IMR-90 (cell line): ENCODE results near the gene RAI2. TPM values are rescaled to one million over a fixed set of nuclear protein-coding genes. Genes with fewer than 3 reads are reported as not detected.

ENCODE experiments used
- ATAC-seq: fragments of 200-7000 bp; cut with Tn5 transposase; 2 replicates; pipeline ENCODE4 v1.9.1; 2020; ENCODE audit warnings: low read depth, mild to moderate bottlenecking, moderate library complexity
- BruUV-seq: library from RNA; stranded (reverse); fragments of 400-500 nt; replicated peaks from 2 replicates; lab custom pipeline; 2021; lab: Mats Ljungman, UMichigan
- CTCF ChIA-PET: fragments of 300-600 bp; formaldehyde crosslinking; extraction: SDS; loops from one replicate; lab custom pipeline; 2021; ENCODE audit warnings: antibody characterized with exemption; lab: Yijun Ruan, JAX
- POLR2A ChIA-PET: fragments of 300-600 bp; sonication (Branson Sonifier 250); formaldehyde crosslinking; loops from one replicate; lab custom pipeline; 2022; ENCODE audit warnings: antibody characterized with exemption; ENCODE audit not compliant: unreplicated experiment; lab: Charles Lee
- DNase-seq: peaks from one replicate; pipeline ENCODE4 v3.0.0; 2013
- H2AFZ ChIP-seq: replicated peaks from 2 replicates; pipeline ENCODE3; 2013; ENCODE audit warnings: low read length, mild to moderate bottlenecking; ENCODE audit not compliant: poor library complexity
- H2AK5ac ChIP-seq: 2 replicates; pipeline ENCODE4 v1.6.1; 2013; ENCODE audit warnings: low read depth, low read length, inconsistent platforms
- H2AK9ac ChIP-seq: replicated peaks from 2 replicates; pipeline ENCODE3; 2013; ENCODE audit warnings: mild to moderate bottlenecking, low read depth, low read length, moderate library complexity; ENCODE audit not compliant: poor library complexity
- H2BK120ac ChIP-seq: 2 replicates; pipeline ENCODE4 v1.6.1; 2013; ENCODE audit warnings: low read depth, low read length, inconsistent platforms
- H2BK15ac ChIP-seq: 3 replicates; pipeline ENCODE4 v1.6.1; 2013; ENCODE audit warnings: low read depth, low read length, inconsistent platforms
- H2BK20ac ChIP-seq: 2 replicates; pipeline ENCODE4 v1.6.1; 2013; ENCODE audit warnings: low read depth, mild to moderate bottlenecking, inconsistent platforms, low read length, moderate library complexity
- H2BK5ac ChIP-seq: 2 replicates; pipeline ENCODE4 v1.6.1; 2013; ENCODE audit warnings: mild to moderate bottlenecking, low read depth, low read length, inconsistent platforms; ENCODE audit not compliant: poor library complexity, severe bottlenecking
- H3K14ac ChIP-seq: replicated peaks from 2 replicates; pipeline ENCODE4 v1.6.1; 2013; ENCODE audit warnings: low read depth, low read length, inconsistent platforms
- H3K18ac ChIP-seq: 2 replicates; pipeline ENCODE4 v1.6.1; 2013; ENCODE audit warnings: low read depth, low read length, control low read depth
- H3K23ac ChIP-seq: 2 replicates; pipeline ENCODE4 v1.6.1; 2013; ENCODE audit warnings: low read depth, low read length, inconsistent platforms
- H3K27ac ChIP-seq: 2 replicates; pipeline ENCODE4 v1.5.1; 2013; ENCODE audit warnings: mild to moderate bottlenecking, control low read depth, low read length; ENCODE audit not compliant: insufficient read depth
- H3K27me3 ChIP-seq: 2 replicates; pipeline ENCODE4 v1.6.1; 2013; ENCODE audit warnings: low read length; ENCODE audit not compliant: control insufficient read depth, insufficient read depth
- H3K36me3 ChIP-seq: 2 replicates; pipeline ENCODE4 v1.6.1; 2013; ENCODE audit warnings: low read length, mixed read lengths; ENCODE audit not compliant: control insufficient read depth, insufficient read depth
- H3K4ac ChIP-seq: 2 replicates; pipeline ENCODE4 v1.6.1; 2013; ENCODE audit warnings: low read depth, low read length, inconsistent platforms
- H3K4me1 ChIP-seq: 2 replicates; pipeline ENCODE4 v1.6.1; 2013; ENCODE audit warnings: low read length, mixed read lengths; ENCODE audit not compliant: control insufficient read depth, insufficient read depth
- H3K4me2 ChIP-seq: 2 replicates; pipeline ENCODE4 v1.6.1; 2013; ENCODE audit warnings: low read depth, mild to moderate bottlenecking, control low read depth, low read length, moderate library complexity
- H3K4me3 ChIP-seq: 2 replicates; pipeline ENCODE4 v1.5.1; 2013; ENCODE audit warnings: low read depth, mild to moderate bottlenecking, control low read depth, low read length, moderate library complexity; ENCODE audit not compliant: insufficient read depth
- H3K56ac ChIP-seq: 2 replicates; pipeline ENCODE4 v1.6.1; 2013; ENCODE audit warnings: low read length, inconsistent platforms; ENCODE audit not compliant: insufficient read depth; ENCODE audit errors: extremely low read depth
- H3K79me1 ChIP-seq, 2 experiments: 2 replicates each; pipeline ENCODE4 v1.6.1; 2013; ENCODE audit warnings: low read length in 2 of 2, inconsistent platforms in 1 of 2, low read depth in 1 of 2
- H3K9ac ChIP-seq: 2 replicates; pipeline ENCODE4 v1.6.1; 2013; ENCODE audit warnings: low read depth, low read length, control low read depth
- H3K9me1 ChIP-seq: 2 replicates; pipeline ENCODE4 v1.6.1; 2013; ENCODE audit warnings: low read length, inconsistent platforms; ENCODE audit not compliant: insufficient read depth
- H3K9me3 ChIP-seq: 2 replicates; pipeline ENCODE4 v1.6.1; 2013; ENCODE audit warnings: low read length; ENCODE audit not compliant: control insufficient read depth, insufficient read depth
- H4K20me1 ChIP-seq: 2 replicates; pipeline ENCODE4 v1.6.1; 2013; ENCODE audit warnings: low read length, inconsistent platforms; ENCODE audit not compliant: insufficient read depth
- H4K5ac ChIP-seq: 2 replicates; pipeline ENCODE4 v1.6.1; 2013; ENCODE audit warnings: mild to moderate bottlenecking, low read depth, low read length, control low read depth
- H4K8ac ChIP-seq, 2 experiments: 2 replicates each; pipeline ENCODE4 v1.6.1; 2013; ENCODE audit warnings: low read depth in 2 of 2, low read length in 2 of 2, control low read depth in 1 of 2, inconsistent platforms in 1 of 2
- H4K91ac ChIP-seq: 2 replicates; pipeline ENCODE4 v1.6.1; 2013; ENCODE audit warnings: low read depth, low read length, inconsistent platforms; ENCODE audit not compliant: insufficient read depth
- BHLHE40 ChIP-seq: fragments of 150-350 bp; IDR thresholded peaks from 2 replicates; pipeline ENCODE4 v1.6.1; 2016; ENCODE audit warnings: mild to moderate bottlenecking, low read depth, low read length
- CEBPB ChIP-seq: IDR thresholded peaks from 2 replicates; pipeline ENCODE4 v1.6.1; 2012; ENCODE audit warnings: low read depth, low read length, improper control_type of control experiment
- CHD1 ChIP-seq: IDR thresholded peaks from 2 replicates; pipeline ENCODE4 v1.6.1; 2012; ENCODE audit warnings: low read depth, low read length, improper control_type of control experiment
- CTCF ChIP-seq: conservative IDR thresholded peaks from 2 replicates; pipeline ENCODE4 v1.5.1; 2012; ENCODE audit warnings: mild to moderate bottlenecking, low read depth, low read length, improper control_type of control experiment
- FOS ChIP-seq: fragments of 150-350 bp; IDR thresholded peaks from 2 replicates; pipeline ENCODE4 v1.6.1; 2016; ENCODE audit warnings: low read depth, low read length
- MAFK ChIP-seq: IDR thresholded peaks from 2 replicates; pipeline ENCODE4 v1.6.1; 2012; ENCODE audit warnings: low read depth, low read length, improper control_type of control experiment
- MAZ ChIP-seq: IDR thresholded peaks from 2 replicates; pipeline ENCODE4 v1.6.1; 2012; ENCODE audit warnings: low read depth, mild to moderate bottlenecking, low read length, improper control_type of control experiment, moderate library complexity, borderline replicate concordance
- MXI1 ChIP-seq: IDR thresholded peaks from 2 replicates; pipeline ENCODE4 v1.6.1; 2012; ENCODE audit warnings: low read depth, mild to moderate bottlenecking, low read length, moderate library complexity, borderline replicate concordance
- NFE2L2 ChIP-seq: fragments of 150-350 bp; IDR thresholded peaks from 2 replicates; pipeline ENCODE4 v1.6.1; 2016; ENCODE audit warnings: low read depth, mild to moderate bottlenecking, low read length
- POLR2A ChIP-seq: IDR thresholded peaks from 2 replicates; pipeline ENCODE4 v1.6.1; 2012; ENCODE audit warnings: mild to moderate bottlenecking, low read depth, low read length
- RAD21 ChIP-seq: IDR thresholded peaks from 2 replicates; pipeline ENCODE4 v1.6.1; 2012; ENCODE audit warnings: low read length, improper control_type of control experiment
- RCOR1 ChIP-seq: IDR thresholded peaks from 2 replicates; pipeline ENCODE4 v1.6.1; 2012; ENCODE audit warnings: mild to moderate bottlenecking, low read length, improper control_type of control experiment; ENCODE audit not compliant: insufficient replicate concordance
- RFX5 ChIP-seq: IDR thresholded peaks from 2 replicates; pipeline ENCODE4 v1.8.0; 2012; ENCODE audit warnings: low read depth, mild to moderate bottlenecking, low read length, moderate library complexity
- SMC3 ChIP-seq: fragments of 150-350 bp; IDR thresholded peaks from 2 replicates; pipeline ENCODE4 v1.6.1; 2016; ENCODE audit warnings: low read depth, mild to moderate bottlenecking, antibody characterized with exemption, low read length, moderate library complexity
- USF2 ChIP-seq: fragments of 150-350 bp; IDR thresholded peaks from 2 replicates; pipeline ENCODE4 v1.6.1; 2017; ENCODE audit warnings: mild to moderate bottlenecking, antibody characterized with exemption, low read length, low read depth
- WGBS, 2 experiments: methylation state at CpG; one replicate each; pipeline versions ENCODE4 v1.1.5 to v1.1.7; 2013; ENCODE audit warnings: missing lambda C conversion rate in 2 of 2; ENCODE audit not compliant: insufficient read length in 1 of 2; ENCODE audit errors: extremely low coverage in 2 of 2; 5-methylcytosine and 5-hydroxymethylcytosine counted together
- dilution Hi-C: fragments of 300-500 bp; cut with HindIII; formaldehyde crosslinking; loops from one replicate; pipeline ENCODE4 v1.14.3; 2018; ENCODE audit warnings: low sequenced_read_pairs; ENCODE audit not compliant: unreplicated experiment
- in situ Hi-C: fragments of 300-500 bp; cut with MboI; formaldehyde crosslinking; loops from 3 replicates; pipeline ENCODE4 v1.14.3; 2019; ENCODE audit warnings: low sequenced_read_pairs, inconsistent platforms, mixed read lengths
- intact Hi-C: fragments of 100-400 bp; cut with micrococcal nuclease; formaldehyde crosslinking; loops from 2 replicates; pipeline ENCODE4 v1.10.0; 2022
- polyA plus RNA-seq, 3 experiments: library from polyadenylated mRNA; depleted of rRNA; stranded (reverse); fragments of >200 nt; gene quantifications; 2 replicates each; pipeline ENCODE4 v1.2.3, GENCODE V29; 2012; ENCODE audit warnings: low replicate concordance in 1 of 3
- total RNA-seq: library from RNA; depleted of rRNA; stranded (reverse); fragments of >200 nt; gene quantifications from 2 replicates; pipeline ENCODE4 v1.2.3, GENCODE V29; 2012
- TF ChIP-seq, protein P1 (sequence below): fragments of 150-350 bp; IDR thresholded peaks from 2 replicates; pipeline ENCODE4 v1.6.1; 2016; ENCODE audit warnings: low read depth, mild to moderate bottlenecking, low read length, moderate library complexity, borderline replicate concordance

The RAI2 gene
- total and polyA plus RNA-seq, 2 of the 4 experiments (the other 2 are of a cell fraction): 0.07 TPM; not detected in 1

DNA sequence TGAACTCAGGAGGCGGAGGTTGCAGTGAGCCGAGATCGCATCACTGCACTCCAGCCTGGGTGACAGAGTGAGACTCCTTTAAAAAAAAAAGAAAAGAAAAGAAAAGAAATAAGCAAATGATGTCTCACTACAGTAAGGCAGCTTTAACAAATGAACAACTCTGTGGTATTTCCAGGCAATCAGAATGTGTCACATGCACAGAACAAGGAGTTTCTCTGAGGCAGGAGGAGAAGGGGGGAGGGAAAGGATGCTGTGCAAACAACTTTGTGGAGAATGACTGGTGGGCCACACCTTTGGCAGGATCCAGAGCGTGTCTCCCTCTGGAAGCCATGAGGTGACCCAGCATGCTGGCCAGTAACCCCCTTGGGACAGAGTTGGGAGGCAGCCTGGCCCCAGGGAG lies 57.6 kb downstream of the RAI2 start:
- H2AFZ ChIP-seq: no peak overlapping the region
- WGBS, 2 experiments: no CpG with 5 or more reads among the region's 4 CpGs
- no peaks in the 10 kb centered on the region for H4K20me1 ChIP-seq
- H2AK5ac ChIP-seq: no peak overlapping the region
- no peak for DNase-seq
- no peak overlapping the region for H3K4ac ChIP-seq
- H3K4me1 ChIP-seq: no peaks in the 10 kb centered on the region
- H3K56ac ChIP-seq: no peak overlapping the region
- H4K8ac ChIP-seq: no peak overlapping the region
- H4K5ac ChIP-seq: no peak overlapping the region
- H3K27me3 ChIP-seq: no peaks in the 10 kb centered on the region; the same call in 1 of the 2 replicates
- no peak overlapping the region for H2AK9ac ChIP-seq
- H3K9me1 ChIP-seq: no peaks in the 10 kb centered on the region
- TF ChIP-seq CHD1 (no peak), POLR2A (no peak), BHLHE40 (no peak), RAD21 (no peak), CEBPB (no peak), CTCF (no peak), MAFK (no peak), RCOR1 (no peak), RFX5 (no peak), SMC3 (no peak), MXI1 (no peak), MAZ (no peak), FOS (no peak), USF2 (no peak), NFE2L2 (no peak)
- TF ChIP-seq, protein P1, sequence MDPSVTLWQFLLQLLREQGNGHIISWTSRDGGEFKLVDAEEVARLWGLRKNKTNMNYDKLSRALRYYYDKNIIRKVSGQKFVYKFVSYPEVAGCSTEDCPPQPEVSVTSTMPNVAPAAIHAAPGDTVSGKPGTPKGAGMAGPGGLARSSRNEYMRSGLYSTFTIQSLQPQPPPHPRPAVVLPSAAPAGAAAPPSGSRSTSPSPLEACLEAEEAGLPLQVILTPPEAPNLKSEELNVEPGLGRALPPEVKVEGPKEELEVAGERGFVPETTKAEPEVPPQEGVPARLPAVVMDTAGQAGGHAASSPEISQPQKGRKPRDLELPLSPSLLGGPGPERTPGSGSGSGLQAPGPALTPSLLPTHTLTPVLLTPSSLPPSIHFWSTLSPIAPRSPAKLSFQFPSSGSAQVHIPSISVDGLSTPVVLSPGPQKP: no peak
- in situ Hi-C loops (no loop called here), intact Hi-C loops (no loop called here), dilution Hi-C loops (no loop called here)
- no peak overlapping the region for H3K14ac ChIP-seq
- ChIA-PET POLR2A (no interaction called here), CTCF (no interaction called here)
- no peak overlapping the region for H3K27ac ChIP-seq
- BruUV-seq: no TSS peak
- ATAC-seq: no peak
- no peaks in the 10 kb centered on the region for H3K36me3 ChIP-seq
- no peak overlapping the region for H2BK20ac ChIP-seq
- no peak overlapping the region for H4K91ac ChIP-seq
- H2BK120ac ChIP-seq: no peak overlapping the region
- H3K4me3 ChIP-seq: no peak overlapping the region
- H2BK15ac ChIP-seq: no peak overlapping the region
- H3K9ac ChIP-seq: no peak overlapping the region
- no peak overlapping the region for H3K23ac ChIP-seq
- H2BK5ac ChIP-seq: no peak overlapping the region
- no peak overlapping the region for H3K18ac ChIP-seq
- H3K4me2 ChIP-seq: no peak overlapping the region
- no peaks in the 10 kb centered on the region for H3K79me1 ChIP-seq
- H3K9me3 ChIP-seq: no peaks in the 10 kb centered on the region
